Measurements from ENCODE around the gene ANKRD33. TPM values are rescaled to one million over a fixed set of nuclear protein-coding genes. Genes with fewer than 3 reads are reported as not detected.

ANKRD33 gene
- total and polyA plus RNA-seq, 2 experiments from 2014 or later: 0.27 to 1.7 TPM

DNA sequence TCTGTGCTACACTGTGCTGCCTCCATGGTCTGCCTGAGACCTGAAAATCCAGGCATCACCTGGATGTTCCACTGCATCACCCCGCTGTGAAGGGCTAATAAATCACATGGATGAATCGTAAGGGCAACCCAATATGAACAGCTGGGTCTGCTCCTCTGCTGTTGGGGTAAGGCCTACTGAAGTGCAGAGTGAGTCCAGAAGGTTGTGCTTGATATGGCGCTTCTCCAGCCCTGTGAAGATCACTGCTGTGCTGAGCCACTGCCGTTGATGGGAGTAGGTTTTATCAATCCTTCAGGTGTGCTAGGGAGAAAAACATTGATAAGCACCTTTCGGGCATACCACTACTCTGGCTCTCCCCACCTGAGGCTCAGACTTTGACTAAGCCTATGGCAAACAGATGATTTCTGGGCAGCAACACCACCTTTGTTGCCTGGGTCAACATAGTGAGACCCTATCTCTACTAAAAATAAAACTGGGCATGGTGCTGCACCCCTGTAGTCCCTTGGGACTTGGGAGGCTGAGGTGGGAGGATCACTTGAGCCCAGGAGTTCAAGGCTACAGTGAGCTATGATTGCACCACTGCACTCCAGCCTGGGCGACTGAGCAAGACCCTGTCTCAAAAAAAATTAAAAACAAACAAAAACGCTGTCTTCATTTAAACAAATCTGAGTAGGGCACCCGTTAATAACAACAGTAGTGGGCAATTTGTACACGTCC is 21.1 kb downstream of the ANKRD33 start (continued):
- TF ChIP-seq JUNB (IDR thresholded peaks at IDR 0.05; ENCODE audit: unreplicated experiment): no peak
- TF ChIP-seq EZH2phosphoT487 (IDR thresholded peaks at IDR 0.05; ENCODE audit: unreplicated experiment): no peak
- TF ChIP-seq, protein P1, sequence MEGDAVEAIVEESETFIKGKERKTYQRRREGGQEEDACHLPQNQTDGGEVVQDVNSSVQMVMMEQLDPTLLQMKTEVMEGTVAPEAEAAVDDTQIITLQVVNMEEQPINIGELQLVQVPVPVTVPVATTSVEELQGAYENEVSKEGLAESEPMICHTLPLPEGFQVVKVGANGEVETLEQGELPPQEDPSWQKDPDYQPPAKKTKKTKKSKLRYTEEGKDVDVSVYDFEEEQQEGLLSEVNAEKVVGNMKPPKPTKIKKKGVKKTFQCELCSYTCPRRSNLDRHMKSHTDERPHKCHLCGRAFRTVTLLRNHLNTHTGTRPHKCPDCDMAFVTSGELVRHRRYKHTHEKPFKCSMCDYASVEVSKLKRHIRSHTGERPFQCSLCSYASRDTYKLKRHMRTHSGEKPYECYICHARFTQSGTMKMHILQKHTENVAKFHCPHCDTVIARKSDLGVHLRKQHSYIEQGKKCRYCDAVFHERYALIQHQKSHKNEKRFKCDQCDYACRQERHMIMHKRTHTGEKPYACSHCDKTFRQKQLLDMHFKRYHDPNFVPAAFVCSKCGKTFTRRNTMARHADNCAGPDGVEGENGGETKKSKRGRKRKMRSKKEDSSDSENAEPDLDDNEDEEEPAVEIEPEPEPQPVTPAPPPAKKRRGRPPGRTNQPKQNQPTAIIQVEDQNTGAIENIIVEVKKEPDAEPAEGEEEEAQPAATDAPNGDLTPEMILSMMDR (conservative IDR thresholded peaks at IDR 0.05; ENCODE audit: low read depth in 2 of 2): no peak
- no peak for TF ChIP-seq NANOG (IDR thresholded peaks at IDR 0.05; ENCODE audit: borderline replicate concordance)
- no peak for TF ChIP-seq STAT1 (IDR thresholded peaks at IDR 0.05; ENCODE audit: unreplicated experiment)

DNA sequence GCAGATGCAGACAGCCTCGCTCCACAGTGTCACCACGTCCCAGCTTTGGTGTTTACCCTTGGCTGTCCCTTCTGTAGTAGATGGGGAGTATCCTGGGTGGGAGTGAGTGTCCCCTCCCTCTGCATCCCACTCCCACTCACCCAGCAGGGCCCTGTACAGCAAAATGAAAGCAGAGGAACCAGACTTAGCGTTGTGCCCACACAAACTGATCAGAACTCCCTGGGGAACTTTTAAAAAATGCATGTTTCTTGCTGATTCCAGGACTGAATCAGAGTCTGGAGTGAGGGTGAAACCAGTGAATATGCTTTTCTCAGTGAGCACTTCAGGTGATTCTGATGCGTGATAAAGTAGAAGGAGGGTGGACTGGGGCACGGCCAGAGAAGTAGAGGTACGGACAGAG is 22.3 kb downstream of the ANKRD33 start:
- no peaks in the 10 kb centered on the region for H3K9me2 ChIP-seq (ENCODE audit: insufficient read depth)
- H3K27ac ChIP-seq (ENCODE audit: low read depth): no peak overlapping the region
- H3F3A ChIP-seq (replicated peaks; ENCODE audit: low read depth): peaks cover 7% of the 10 kb centered on the region
- H3K4me1 ChIP-seq (ENCODE audit: insufficient read depth): peaks cover 13% of the 10 kb centered on the region
- Mint-ChIP-seq H3K4me1 (peaks cover 31% of the 10 kb centered on the region), H3K9me3 (peaks cover 3% of the 10 kb centered on the region; the same call in 1 of the 3 replicates), H3K36me3 (ENCODE audit: low read depth) (no peaks in the 10 kb centered on the region), H3K4me3 (no peak overlapping the region), H3K27me3 (ENCODE audit: insufficient read depth, low read depth, poor library complexity) (peaks cover 40% of the 10 kb centered on the region), H3K27ac (no peak overlapping the region)
- TF ChIP-seq JUNB (IDR thresholded peaks at IDR 0.05; ENCODE audit: unreplicated experiment) (no peak), POLR2AphosphoS5 (IDR thresholded peaks at IDR 0.05; ENCODE audit: low read depth) (no peak), STAT1 (IDR thresholded peaks at IDR 0.05; ENCODE audit: unreplicated experiment) (no peak), CREB1 (CRISPR knock-in tag; IDR thresholded peaks at IDR 0.05; ENCODE audit: low read depth) (no peak), NANOG (IDR thresholded peaks at IDR 0.05; ENCODE audit: borderline replicate concordance) (no peak), EZH2 (IDR thresholded peaks at IDR 0.05; ENCODE audit: low read depth, unreplicated experiment) (peak; percentile 27)
- TF ChIP-seq, protein P2, sequence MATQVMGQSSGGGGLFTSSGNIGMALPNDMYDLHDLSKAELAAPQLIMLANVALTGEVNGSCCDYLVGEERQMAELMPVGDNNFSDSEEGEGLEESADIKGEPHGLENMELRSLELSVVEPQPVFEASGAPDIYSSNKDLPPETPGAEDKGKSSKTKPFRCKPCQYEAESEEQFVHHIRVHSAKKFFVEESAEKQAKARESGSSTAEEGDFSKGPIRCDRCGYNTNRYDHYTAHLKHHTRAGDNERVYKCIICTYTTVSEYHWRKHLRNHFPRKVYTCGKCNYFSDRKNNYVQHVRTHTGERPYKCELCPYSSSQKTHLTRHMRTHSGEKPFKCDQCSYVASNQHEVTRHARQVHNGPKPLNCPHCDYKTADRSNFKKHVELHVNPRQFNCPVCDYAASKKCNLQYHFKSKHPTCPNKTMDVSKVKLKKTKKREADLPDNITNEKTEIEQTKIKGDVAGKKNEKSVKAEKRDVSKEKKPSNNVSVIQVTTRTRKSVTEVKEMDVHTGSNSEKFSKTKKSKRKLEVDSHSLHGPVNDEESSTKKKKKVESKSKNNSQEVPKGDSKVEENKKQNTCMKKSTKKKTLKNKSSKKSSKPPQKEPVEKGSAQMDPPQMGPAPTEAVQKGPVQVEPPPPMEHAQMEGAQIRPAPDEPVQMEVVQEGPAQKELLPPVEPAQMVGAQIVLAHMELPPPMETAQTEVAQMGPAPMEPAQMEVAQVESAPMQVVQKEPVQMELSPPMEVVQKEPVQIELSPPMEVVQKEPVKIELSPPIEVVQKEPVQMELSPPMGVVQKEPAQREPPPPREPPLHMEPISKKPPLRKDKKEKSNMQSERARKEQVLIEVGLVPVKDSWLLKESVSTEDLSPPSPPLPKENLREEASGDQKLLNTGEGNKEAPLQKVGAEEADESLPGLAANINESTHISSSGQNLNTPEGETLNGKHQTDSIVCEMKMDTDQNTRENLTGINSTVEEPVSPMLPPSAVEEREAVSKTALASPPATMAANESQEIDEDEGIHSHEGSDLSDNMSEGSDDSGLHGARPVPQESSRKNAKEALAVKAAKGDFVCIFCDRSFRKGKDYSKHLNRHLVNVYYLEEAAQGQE (IDR thresholded peaks at IDR 0.05; ENCODE audit: unreplicated experiment): no peak
- TF ChIP-seq, protein P3, sequence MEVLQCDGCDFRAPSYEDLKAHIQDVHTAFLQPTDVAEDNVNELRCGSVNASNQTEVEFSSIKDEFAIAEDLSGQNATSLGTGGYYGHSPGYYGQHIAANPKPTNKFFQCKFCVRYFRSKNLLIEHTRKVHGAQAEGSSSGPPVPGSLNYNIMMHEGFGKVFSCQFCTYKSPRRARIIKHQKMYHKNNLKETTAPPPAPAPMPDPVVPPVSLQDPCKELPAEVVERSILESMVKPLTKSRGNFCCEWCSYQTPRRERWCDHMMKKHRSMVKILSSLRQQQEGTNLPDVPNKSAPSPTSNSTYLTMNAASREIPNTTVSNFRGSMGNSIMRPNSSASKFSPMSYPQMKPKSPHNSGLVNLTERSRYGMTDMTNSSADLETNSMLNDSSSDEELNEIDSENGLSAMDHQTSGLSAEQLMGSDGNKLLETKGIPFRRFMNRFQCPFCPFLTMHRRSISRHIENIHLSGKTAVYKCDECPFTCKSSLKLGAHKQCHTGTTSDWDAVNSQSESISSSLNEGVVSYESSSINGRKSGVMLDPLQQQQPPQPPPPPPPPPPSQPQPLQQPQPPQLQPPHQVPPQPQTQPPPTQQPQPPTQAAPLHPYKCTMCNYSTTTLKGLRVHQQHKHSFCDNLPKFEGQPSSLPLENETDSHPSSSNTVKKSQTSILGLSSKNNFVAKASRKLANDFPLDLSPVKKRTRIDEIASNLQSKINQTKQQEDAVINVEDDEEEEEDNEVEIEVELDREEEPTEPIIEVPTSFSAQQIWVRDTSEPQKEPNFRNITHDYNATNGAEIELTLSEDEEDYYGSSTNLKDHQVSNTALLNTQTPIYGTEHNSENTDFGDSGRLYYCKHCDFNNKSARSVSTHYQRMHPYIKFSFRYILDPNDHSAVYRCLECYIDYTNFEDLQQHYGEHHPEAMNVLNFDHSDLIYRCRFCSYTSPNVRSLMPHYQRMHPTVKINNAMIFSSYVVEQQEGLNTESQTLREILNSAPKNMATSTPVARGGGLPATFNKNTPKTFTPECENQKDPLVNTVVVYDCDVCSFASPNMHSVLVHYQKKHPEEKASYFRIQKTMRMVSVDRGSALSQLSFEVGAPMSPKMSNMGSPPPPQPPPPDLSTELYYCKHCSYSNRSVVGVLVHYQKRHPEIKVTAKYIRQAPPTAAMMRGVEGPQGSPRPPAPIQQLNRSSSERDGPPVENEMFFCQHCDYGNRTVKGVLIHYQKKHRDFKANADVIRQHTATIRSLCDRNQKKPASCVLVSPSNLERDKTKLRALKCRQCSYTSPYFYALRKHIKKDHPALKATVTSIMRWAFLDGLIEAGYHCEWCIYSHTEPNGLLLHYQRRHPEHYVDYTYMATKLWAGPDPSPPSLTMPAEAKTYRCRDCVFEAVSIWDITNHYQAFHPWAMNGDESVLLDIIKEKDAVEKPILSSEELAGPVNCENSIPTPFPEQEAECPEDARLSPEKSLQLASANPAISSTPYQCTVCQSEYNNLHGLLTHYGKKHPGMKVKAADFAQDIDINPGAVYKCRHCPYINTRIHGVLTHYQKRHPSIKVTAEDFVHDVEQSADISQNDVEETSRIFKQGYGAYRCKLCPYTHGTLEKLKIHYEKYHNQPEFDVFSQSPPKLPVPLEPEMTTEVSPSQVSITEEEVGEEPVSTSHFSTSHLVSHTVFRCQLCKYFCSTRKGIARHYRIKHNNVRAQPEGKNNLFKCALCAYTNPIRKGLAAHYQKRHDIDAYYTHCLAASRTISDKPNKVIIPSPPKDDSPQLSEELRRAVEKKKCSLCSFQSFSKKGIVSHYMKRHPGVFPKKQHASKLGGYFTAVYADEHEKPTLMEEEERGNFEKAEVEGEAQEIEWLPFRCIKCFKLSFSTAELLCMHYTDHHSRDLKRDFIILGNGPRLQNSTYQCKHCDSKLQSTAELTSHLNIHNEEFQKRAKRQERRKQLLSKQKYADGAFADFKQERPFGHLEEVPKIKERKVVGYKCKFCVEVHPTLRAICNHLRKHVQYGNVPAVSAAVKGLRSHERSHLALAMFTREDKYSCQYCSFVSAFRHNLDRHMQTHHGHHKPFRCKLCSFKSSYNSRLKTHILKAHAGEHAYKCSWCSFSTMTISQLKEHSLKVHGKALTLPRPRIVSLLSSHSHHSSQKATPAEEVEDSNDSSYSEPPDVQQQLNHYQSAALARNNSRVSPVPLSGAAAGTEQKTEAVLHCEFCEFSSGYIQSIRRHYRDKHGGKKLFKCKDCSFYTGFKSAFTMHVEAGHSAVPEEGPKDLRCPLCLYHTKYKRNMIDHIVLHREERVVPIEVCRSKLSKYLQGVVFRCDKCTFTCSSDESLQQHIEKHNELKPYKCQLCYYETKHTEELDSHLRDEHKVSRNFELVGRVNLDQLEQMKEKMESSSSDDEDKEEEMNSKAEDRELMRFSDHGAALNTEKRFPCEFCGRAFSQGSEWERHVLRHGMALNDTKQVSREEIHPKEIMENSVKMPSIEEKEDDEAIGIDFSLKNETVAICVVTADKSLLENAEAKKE (CRISPR knock-in tag; IDR thresholded peaks at IDR 0.05): no peak
- no peak overlapping the region for H3K4me2 ChIP-seq
- H3K79me2 ChIP-seq (replicated peaks; ENCODE audit: insufficient read depth): no peaks in the 10 kb centered on the region
- no peaks in the 10 kb centered on the region for H3K36me3 ChIP-seq (ENCODE audit: insufficient read depth)
- no peak for ATAC-seq
- H4K20me1 ChIP-seq (replicated peaks; ENCODE audit: insufficient read depth): no peaks in the 10 kb centered on the region
- peak overlapping the region; percentile 38; the same call in 1 of the 2 replicates for H2AFZ ChIP-seq
- no peak for DNase-seq (ENCODE audit: low spot score)
- peaks cover 56% of the 10 kb centered on the region for H3K27me3 ChIP-seq (ENCODE audit: insufficient read depth)
- H3K4me3 ChIP-seq: no peak overlapping the region
